ENCODE results near the gene VCAN.

Gene VCAN

GRCh38 chr5:83524345-83524744 is 52.8 kb downstream of the VCAN start:
- no peak for DNase-seq (ENCODE audit: low read depth, low spot score)
- H3K4me3 ChIP-seq (ENCODE audit: low read length) = no peak overlapping the region

- DNase-seq (ENCODE audit: low read depth, low spot score) = no peak
- no peak overlapping the region for H3K4me3 ChIP-seq (ENCODE audit: low read length)
These were observed 53.4 kb downstream of the VCAN start for GRCh38 chr5:83524991-83525390.

- DNase-seq (ENCODE audit: low read depth, low spot score) = no peak
- no peak overlapping the region for H3K4me3 ChIP-seq (ENCODE audit: low read length)
These were observed 54.7 kb downstream of the VCAN start for GRCh38 chr5:83526289-83526688.

- H3K4me3 ChIP-seq (ENCODE audit: low read length) = no peak overlapping the region
- DNase-seq (ENCODE audit: low read depth, low spot score) = no peak
These were observed 55.7 kb downstream of the VCAN start for GRCh38 chr5:83527221-83527620.

GRCh38 chr5:83527722-83528438 is 56.3 kb downstream of the VCAN start:
- no peak overlapping the region for H3K4me3 ChIP-seq (ENCODE audit: low read length)
- no peak for DNase-seq (ENCODE audit: low read depth, low spot score)

- H3K4me3 ChIP-seq (ENCODE audit: low read length) = no peak overlapping the region
- no peak for DNase-seq (ENCODE audit: low read depth, low spot score)
These were observed 56.9 kb downstream of the VCAN start for GRCh38 chr5:83528439-83528769.

GRCh38 chr5:83530193-83530592 is 58.6 kb downstream of the VCAN start:
- H3K4me3 ChIP-seq (ENCODE audit: low read length) = no peak overlapping the region
- no peak for DNase-seq (ENCODE audit: low read depth, low spot score)

GRCh38 chr5:83531661-83532060 is 60.1 kb downstream of the VCAN start:
- no peak overlapping the region for H3K4me3 ChIP-seq (ENCODE audit: low read length)
- DNase-seq (ENCODE audit: low read depth, low spot score) = no peak

GRCh38 chr5:83538786-83539462 is 67.4 kb downstream of the VCAN start:
- H3K4me3 ChIP-seq (ENCODE audit: low read length) = no peak overlapping the region
- no peak for DNase-seq (ENCODE audit: low read depth, low spot score)

GRCh38 chr5:83539463-83539790 is 67.9 kb downstream of the VCAN start:
- H3K4me3 ChIP-seq (ENCODE audit: low read length) = no peak overlapping the region

GRCh38 chr5:83540105-83540504 is 68.6 kb downstream of the VCAN start:
- no peak for DNase-seq (ENCODE audit: low read depth, low spot score)
- H3K4me3 ChIP-seq (ENCODE audit: low read length) = no peak overlapping the region

More at GRCh38 chr5:83539463-83539790, 67.9 kb downstream of the VCAN start:
- DNase-seq (ENCODE audit: low read depth, low spot score) = no peak

- no peak overlapping the region for H3K4me3 ChIP-seq (ENCODE audit: low read length)
- DNase-seq (ENCODE audit: low read depth, low spot score) = no peak
These were observed 69.2 kb downstream of the VCAN start for GRCh38 chr5:83540783-83541182.

GRCh38 chr5:83542839-83543238 is 71.3 kb downstream of the VCAN start:
- no peak overlapping the region for H3K4me3 ChIP-seq (ENCODE audit: low read length)

GRCh38 chr5:83543898-83544297 is 72.4 kb downstream of the VCAN start:
- no peak overlapping the region for H3K4me3 ChIP-seq (ENCODE audit: low read length)
- DNase-seq (ENCODE audit: low read depth, low spot score) = no peak

More at GRCh38 chr5:83542839-83543238, 71.3 kb downstream of the VCAN start:
- no peak for DNase-seq (ENCODE audit: low read depth, low spot score)

GRCh38 chr5:83547161-83547560 is 75.6 kb downstream of the VCAN start:
- DNase-seq (ENCODE audit: low read depth, low spot score) = no peak
- no peak overlapping the region for H3K4me3 ChIP-seq (ENCODE audit: low read length)

- DNase-seq (ENCODE audit: low read depth, low spot score) = no peak
- H3K4me3 ChIP-seq (ENCODE audit: low read length) = no peak overlapping the region
These were observed 76.3 kb downstream of the VCAN start for GRCh38 chr5:83547889-83548288.

GRCh38 chr5:83548581-83548980 is 77.0 kb downstream of the VCAN start:
- DNase-seq (ENCODE audit: low read depth, low spot score) = no peak
- no peak overlapping the region for H3K4me3 ChIP-seq (ENCODE audit: low read length)

- DNase-seq (ENCODE audit: low read depth, low spot score) = no peak
- no peak overlapping the region for H3K4me3 ChIP-seq (ENCODE audit: low read length)
These were observed 77.5 kb downstream of the VCAN start for GRCh38 chr5:83549076-83549475.

- DNase-seq (ENCODE audit: low read depth, low spot score) = no peak
- H3K4me3 ChIP-seq (ENCODE audit: low read length) = no peak overlapping the region
These were observed 78.1 kb downstream of the VCAN start for GRCh38 chr5:83549674-83550073.

GRCh38 chr5:83551821-83552220 is 80.3 kb downstream of the VCAN start:
- DNase-seq (ENCODE audit: low read depth, low spot score) = no peak
- H3K4me3 ChIP-seq (ENCODE audit: low read length) = no peak overlapping the region

GRCh38 chr5:83552275-83552674 is 80.7 kb downstream of the VCAN start:
- DNase-seq (ENCODE audit: low read depth, low spot score) = no peak
- no peak overlapping the region for H3K4me3 ChIP-seq (ENCODE audit: low read length)

Data from Jurkat, Clone E6-1 (cell line).